Stomach smooth muscle (tissue), 2 donors: Measurements from ENCODE around the gene PLAA.
"Not testable (repeated sequence)": the region's sequence is repeated elsewhere in the genome, so short reads cannot be mapped to it uniquely, and the experiment has no call there.

Experiments
- H3K27ac ChIP-seq: one replicate; pipeline ENCODE4 v1.7.0; 2013; ENCODE audit warnings: mild to moderate bottlenecking, low read length, inconsistent platforms
- H3K27me3 ChIP-seq, 2 donors: one replicate each; pipeline ENCODE4 v1.7.0; 2013; ENCODE audit warnings: low read length in 2 of 2; ENCODE audit not compliant: insufficient read depth in 2 of 2, control insufficient read depth in 1 of 2
- H3K36me3 ChIP-seq, 2 donors: one replicate each; pipeline ENCODE4 v1.7.0; 2013; ENCODE audit warnings: low read length in 2 of 2; ENCODE audit not compliant: control insufficient read depth in 2 of 2, insufficient read depth in 2 of 2
- H3K4me1 ChIP-seq: one replicate; pipeline ENCODE4 v1.7.0; 2013; ENCODE audit warnings: low read length; ENCODE audit not compliant: control insufficient read depth, insufficient read depth
- H3K4me3 ChIP-seq, 2 donors: one replicate each; pipeline ENCODE4 v1.7.0; 2013; ENCODE audit warnings: low read length in 2 of 2
- H3K9ac ChIP-seq, 2 donors: one replicate each; pipeline ENCODE4 v1.7.0; 2013; ENCODE audit warnings: low read length in 2 of 2, mild to moderate bottlenecking in 1 of 2
- H3K9me3 ChIP-seq, 2 donors: one replicate each; pipeline ENCODE4 v1.7.0; 2013; ENCODE audit warnings: low read length in 2 of 2; ENCODE audit not compliant: control insufficient read depth in 2 of 2
- donor health status: healthy.
- donor health status: Pancreatic carcinoma.

The PLAA gene

GRCh38 chr9:26888271-26888670 lies 58.8 kb downstream of the PLAA start:
- no peak overlapping the region for H3K4me3 ChIP-seq
- H3K27ac ChIP-seq, result no peak overlapping the region
- no peaks in the 10 kb centered on the region for H3K27me3 ChIP-seq
- peaks cover 5% of the 10 kb centered on the region for H3K4me1 ChIP-seq
- H3K9ac ChIP-seq, result no peak overlapping the region
- no peaks in the 10 kb centered on the region for H3K9me3 ChIP-seq
- H3K36me3 ChIP-seq, result peaks cover 0 to under 1% of the 10 kb centered on the region in 2 donors

GRCh38 chr9:26882154-26882553 lies 64.9 kb downstream of the PLAA start:
- Histone ChIP-seq H3K9me3 (no peaks in the 10 kb centered on the region), H3K4me1 (no peaks in the 10 kb centered on the region), H3K36me3 (peaks cover 6 to 32% of the 10 kb centered on the region in 2 donors), H3K27me3 (no peaks in the 10 kb centered on the region), H3K27ac (no peak overlapping the region), H3K4me3 (no peak overlapping the region), H3K9ac (no peak overlapping the region)

- no peaks in the 10 kb centered on the region for H3K9me3 ChIP-seq
- no peaks in the 10 kb centered on the region for H3K27me3 ChIP-seq
- H3K4me1 ChIP-seq, result no peaks in the 10 kb centered on the region
- no peak overlapping the region for H3K27ac ChIP-seq
- no peak overlapping the region for H3K9ac ChIP-seq
- no peak overlapping the region for H3K4me3 ChIP-seq
- peaks cover 6 to 40% of the 10 kb centered on the region in 2 donors for H3K36me3 ChIP-seq
These were observed 66.8 kb downstream of the PLAA start for GRCh38 chr9:26880262-26880661.

GRCh38 chr9:26875155-26875554 lies 71.9 kb downstream of the PLAA start:
- H3K36me3 ChIP-seq, result peaks cover 2 to 28% of the 10 kb centered on the region in 2 donors
- H3K27ac ChIP-seq, H3K4me3 ChIP-seq, H3K9ac ChIP-seq, H3K9me3 ChIP-seq, H3K4me1 ChIP-seq, H3K27me3 ChIP-seq: not testable (repeated sequence)

- Histone ChIP-seq H3K36me3 (peaks cover 2 to 12% of the 10 kb centered on the region in 2 donors), H3K4me3 (no peak overlapping the region), H3K9me3 (no peaks in the 10 kb centered on the region), H3K27ac (no peak overlapping the region), H3K27me3 (no peaks in the 10 kb centered on the region), H3K4me1 (no peaks in the 10 kb centered on the region), H3K9ac (no peak overlapping the region)
These were observed 76.8 kb downstream of the PLAA start for GRCh38 chr9:26870292-26870691.

- H3K27me3 ChIP-seq, result no peaks in the 10 kb centered on the region
These were observed 84.0 kb downstream of the PLAA start for GRCh38 chr9:26863074-26863473.

GRCh38 chr9:26856413-26857032 lies 90.5 kb downstream of the PLAA start:
- H3K27me3 ChIP-seq, result no peaks in the 10 kb centered on the region
- H3K27ac ChIP-seq, result no peak overlapping the region
- H3K4me1 ChIP-seq, result no peaks in the 10 kb centered on the region
- H3K36me3 ChIP-seq, result peaks cover 10 to 11% of the 10 kb centered on the region in 2 donors
- no peak overlapping the region for H3K9ac ChIP-seq
- H3K4me3 ChIP-seq, result no peak overlapping the region
- H3K9me3 ChIP-seq, result no peaks in the 10 kb centered on the region

More at GRCh38 chr9:26863074-26863473, 84.0 kb downstream of the PLAA start:
- H3K36me3 ChIP-seq, result peaks cover 3 to 15% of the 10 kb centered on the region in 2 donors
- H3K27ac ChIP-seq, result no peak overlapping the region
- H3K4me3 ChIP-seq, result no peak overlapping the region
- H3K9ac ChIP-seq, result no peak overlapping the region
- no peaks in the 10 kb centered on the region for H3K9me3 ChIP-seq
- H3K4me1 ChIP-seq, result no peaks in the 10 kb centered on the region
